ENCODE data around the gene CCDC40.
A peak's percentile ranks its signal among the peaks of the same experiment; 100 is the strongest.
"Not testable (repeated sequence)": the region's sequence is repeated elsewhere in the genome, so short reads cannot be mapped to it uniquely, and the experiment has no call there.

Gene CCDC40

DNA sequence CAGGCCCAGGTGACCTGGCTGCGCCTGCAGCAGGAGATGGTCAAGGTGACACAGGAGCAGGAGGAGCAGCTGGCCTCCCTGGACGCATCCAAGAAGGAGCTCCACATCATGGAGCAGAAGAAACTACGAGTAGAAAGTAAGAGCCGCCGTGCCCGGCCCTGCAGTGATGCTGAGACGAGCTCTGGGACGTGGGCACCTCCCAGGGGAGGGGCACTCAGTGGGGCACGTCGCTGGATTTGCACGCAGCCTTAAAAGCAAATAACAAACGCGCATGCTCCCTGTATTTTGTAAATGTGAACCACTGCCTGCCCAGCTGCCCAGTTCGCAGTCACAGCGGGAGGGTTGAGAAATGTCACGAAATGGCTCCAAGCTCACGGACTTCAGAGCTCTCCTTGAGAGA is 49.6 kb downstream of the CCDC40 start:
- DNase-seq, result no peak

DNA sequence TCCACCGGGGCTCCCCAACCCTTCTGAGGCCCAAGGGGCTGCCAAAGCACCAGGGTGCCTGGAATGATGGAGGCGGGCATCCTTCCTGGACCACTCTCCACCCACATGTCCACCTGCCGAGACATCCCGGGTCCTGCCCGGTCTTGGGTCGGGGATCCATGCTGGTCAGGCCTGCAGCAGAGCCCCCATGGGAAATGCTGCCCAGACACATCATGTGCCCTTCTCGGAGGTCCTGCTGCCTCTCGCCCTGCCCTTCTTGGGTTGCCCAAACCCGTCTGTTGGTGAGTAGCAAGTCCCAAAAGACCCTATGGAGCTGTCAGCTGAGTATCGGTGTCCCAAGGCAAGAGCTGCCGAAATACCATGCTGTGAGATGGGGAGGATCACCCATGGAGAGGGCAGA is 50.2 kb downstream of the CCDC40 start:
- no peak for DNase-seq

DNA sequence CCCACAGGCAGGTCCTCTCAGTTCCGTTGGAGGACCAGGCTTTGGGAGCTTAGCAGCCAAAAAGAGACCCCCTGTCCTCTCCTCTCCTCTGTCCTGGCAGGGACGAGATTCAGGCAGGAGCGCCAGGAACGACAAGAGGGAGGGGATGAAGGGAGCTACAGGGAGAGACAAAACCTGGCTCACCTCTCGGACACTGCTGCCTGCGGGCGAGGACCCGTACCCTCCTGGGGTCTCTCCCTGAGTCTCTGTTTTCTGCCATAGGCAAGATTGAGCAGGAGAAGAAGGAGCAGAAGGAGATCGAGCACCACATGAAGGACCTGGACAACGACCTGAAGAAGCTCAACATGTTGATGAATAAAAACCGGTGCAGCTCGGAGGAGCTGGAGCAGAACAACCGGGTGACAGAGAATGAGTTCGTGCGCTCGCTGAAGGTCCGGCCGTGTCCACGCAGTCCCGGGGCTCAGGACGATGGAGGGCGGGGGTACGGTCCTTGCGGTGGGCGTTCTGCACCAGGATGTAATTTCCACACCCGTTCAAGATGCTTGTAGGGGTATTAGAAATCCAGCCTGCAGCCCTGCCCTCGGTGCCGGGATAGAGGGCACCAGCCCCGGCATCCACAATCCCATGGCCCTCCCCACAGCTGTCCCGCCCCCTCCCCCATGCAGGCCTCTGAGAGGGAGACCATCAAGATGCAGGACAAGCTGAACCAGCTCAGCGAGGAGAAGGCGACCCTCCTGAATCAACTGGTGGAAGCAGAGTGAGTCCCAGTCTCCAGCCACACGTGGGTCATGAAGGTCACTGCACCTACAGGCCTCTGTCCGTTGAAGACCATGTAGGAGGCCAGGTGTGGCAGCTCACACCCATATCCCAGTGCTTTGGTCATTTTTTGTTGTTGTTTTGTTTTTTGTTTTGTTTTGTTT is 51.2 kb downstream of the CCDC40 start:
- DNase-seq, result no peak

DNA sequence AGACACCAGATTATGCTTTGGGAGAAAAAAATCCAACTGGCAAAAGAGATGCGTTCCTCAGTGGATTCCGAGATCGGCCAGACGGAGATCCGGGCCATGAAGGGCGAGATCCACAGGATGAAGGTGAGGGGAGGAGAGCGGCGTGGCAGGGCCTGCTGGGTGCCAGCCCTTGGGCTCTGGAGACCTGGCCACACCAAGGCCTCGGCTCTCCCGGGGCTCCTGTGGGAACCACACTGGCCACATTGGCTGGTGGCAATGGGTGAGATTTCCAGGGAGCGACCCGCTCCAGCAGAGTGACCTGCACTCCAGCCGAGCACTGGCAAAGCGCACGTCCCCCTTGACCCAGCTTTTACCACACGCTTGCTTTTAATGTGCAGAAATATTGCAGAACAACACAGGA is 53.3 kb downstream of the CCDC40 start:
- DNase-seq, result no peak

DNA sequence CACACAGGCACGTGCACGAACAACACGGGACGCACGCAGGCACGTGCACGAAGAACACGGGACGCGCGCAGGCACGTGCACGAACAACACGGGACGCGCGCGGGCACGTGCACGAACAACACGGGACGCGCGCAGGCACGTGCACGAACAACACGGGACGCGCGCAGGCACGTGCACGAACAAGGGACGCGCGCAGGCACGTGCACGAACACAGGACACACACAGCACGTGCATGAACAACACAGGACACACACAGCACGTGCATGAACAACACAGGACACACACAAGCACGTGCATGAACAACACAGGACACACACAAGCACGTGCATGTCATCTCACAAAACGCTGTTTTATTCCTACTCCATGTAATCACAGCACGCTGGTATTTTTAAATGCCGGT is 53.7 kb downstream of the CCDC40 start:
- not testable (repeated sequence) for DNase-seq

DNA sequence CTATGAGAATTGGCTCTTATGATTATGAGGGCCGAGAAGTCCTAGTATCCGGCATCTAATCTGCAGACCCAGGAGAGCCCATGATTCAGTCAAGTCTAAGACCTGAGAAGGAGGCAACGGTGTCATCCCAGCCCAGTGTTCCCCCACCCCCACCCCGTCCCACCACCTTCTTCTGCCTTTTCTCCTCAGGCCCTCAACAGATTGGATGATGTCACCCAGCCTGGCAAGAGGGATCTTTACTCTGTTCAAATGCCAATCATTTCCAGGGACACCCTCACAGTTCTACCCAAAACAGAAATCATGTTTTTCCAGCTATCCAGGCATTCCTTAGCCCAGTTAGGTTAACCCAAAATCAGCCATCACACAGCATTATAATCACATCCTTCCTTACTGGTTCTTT is 54.9 kb downstream of the CCDC40 start:
- no peak for DNase-seq

DNA sequence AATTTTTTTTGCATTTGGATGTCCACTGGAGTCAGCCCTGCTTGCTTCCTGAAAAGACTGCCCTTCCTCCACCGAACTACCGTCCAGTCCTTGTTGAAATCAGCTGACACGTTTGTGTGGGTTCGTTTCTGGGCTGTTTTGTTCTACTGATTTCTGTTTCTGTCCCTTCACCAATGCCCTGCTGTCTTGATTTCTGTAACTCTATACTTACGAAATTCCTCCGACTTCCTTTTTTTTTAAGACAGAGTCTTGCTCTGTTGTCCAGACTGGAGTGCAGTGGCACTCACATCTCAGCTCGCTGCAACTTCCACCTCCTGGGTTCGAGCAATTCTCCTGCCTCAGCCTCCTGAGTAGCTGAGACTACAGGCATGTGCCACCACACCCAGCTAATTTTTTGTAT is 56.5 kb downstream of the CCDC40 start:
- DNase-seq, result no peak

DNA sequence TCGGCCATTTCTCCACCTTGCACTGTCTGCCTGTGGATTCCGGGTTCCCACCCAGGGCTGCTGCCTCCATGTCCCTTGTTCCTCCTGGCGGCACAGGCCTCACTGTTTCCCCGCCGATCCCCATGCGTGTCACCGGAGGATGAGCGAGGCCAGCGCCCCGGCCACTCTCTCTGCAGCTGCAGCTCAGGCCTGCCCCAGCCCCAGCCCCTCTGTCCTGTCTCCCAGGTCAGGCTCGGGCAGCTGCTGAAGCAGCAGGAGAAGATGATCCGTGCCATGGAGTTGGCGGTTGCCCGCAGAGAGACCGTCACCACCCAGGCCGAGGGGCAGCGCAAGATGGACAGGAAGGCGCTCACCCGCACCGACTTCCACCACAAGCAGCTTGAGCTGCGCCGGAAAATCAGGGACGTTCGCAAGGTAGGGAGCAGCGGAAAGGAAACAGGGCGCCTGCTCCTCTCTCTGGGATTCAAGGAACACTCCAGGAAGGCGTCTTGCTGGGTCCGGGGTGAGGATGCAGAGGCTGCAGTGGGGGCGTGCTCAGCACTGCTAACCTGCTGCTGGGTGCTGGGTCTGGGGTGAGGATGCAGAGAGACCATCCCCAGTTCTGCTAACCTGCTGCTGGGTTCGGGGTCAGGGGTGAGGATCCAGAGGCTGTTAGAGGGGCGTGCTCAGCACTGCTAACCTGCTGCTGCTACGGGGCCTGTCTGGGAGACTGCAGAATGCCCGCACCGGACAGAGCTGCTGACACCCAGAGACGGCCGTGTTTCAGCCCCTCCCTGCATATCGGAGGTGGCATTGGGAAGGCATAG is 58.8 kb downstream of the CCDC40 start:
- DNase-seq, result peak; percentile 35

DNA sequence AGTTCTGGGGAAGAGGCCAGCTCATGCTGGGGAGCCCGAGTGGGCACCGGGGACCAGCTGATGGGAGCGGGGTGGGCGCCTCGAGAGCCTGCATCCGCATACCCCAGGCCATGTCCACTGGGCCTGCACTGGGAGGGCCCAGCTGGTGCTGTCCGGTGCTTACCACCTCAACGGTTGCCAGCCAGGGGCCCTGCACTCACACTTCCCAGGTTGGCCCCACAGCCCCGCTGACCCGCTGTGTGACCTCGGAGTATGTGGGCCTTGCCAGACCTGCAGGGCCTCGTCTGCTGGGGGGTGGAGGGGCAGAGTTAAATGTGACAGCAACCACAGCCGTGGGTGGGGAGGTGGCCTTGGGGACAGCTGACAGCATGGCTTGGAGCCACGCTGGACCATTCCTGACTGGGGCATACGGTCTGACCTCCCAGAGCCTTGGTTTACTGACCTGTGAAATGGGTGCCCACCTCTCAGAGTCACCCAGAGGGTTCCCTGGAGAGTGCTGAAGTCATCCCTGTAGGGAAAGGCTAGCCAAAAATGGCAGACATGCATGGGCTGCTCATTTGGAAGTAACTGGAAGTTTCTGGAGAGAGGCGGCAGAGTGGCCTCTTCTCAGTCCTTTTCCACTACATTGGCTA is 59.5 kb downstream of the CCDC40 start:
- DNase-seq, result no peak

DNA sequence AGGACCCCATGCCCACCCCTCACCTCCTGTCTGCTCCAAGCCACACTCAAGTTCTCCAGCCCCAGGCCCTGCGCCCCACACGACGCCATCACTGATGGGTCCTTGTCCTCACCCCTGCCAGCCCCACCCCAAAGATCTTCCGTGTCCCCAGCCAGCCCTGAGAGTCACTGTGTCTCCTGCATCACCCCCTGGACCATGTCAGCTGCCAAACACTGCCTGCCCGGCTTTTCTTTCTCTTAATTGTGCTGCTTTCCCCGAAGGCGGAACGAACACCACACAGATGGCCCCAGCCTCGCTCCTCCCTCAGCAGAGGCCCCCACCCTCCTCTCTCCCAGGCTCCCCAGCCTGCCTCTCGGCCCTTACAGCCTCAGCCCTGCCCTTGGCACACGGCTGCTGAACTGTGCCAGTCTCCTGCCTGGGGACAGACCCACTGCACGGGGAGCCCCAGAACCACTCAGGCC is 60.1 kb downstream of the CCDC40 start:
- DNase-seq, result peak; percentile 59

DNA sequence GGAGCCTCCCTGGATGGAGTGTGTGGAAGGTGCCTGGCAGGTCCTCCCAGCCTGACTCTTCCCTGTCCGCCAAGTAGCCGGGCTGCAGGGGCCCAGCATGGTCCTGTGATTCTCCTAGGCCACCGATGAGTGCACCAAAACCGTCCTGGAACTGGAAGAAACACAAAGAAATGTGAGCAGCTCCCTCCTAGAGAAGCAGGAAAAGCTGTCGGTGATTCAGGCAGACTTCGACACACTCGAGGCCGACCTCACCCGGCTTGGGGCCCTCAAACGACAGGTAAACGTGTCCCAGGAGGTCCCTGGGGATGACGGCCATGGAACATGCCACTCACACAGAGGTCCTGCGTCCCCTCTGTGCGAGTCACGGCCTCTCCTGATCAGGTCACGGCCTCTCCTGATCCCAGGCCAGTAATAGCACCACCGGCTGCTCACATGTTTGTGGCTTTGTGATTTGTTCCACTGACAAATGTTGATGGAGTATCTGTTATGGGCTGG is 60.7 kb downstream of the CCDC40 start:
- DNase-seq, result no peak

DNA sequence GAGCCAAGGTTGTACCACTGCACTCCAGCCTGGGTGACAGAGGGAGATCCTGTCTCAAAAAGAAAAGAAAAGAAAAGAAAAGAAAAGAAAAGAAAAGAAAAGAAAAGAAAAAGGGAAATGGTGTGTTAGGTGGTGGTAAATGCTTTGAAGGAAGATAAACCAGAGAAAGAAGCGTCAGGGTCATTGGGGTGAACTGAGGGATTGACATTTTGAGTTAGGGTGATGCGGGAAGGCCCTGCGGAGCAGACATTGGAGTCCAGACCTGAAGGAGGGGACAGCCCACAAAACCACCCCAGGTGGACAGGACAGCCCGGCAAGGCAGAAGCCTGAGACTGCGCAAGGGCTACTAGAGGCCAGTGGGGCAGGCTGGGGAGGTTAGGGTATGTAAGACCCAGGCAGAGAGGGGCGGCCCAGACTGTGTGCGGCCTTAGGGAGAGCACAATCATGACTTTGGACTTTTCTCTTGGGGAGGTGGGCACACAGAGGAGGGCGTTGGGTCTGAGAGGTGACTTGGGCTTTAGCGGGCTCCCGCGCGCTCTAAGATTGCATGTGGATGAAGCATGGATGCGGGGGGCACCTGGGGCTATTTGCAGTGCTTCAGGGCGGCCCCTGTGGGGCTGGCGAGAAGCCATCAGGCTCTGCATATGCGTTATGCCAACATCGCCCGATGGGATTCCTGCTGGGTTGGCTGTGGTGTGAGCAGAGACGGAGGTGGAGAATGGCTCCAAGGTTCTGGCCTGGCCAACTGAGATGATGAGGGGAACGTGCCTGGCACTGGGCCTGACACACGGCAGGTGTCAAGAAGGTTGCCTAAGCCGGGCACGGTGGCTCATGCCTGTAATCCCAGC is 61.6 kb downstream of the CCDC40 start:
- no peak for DNase-seq

DNA sequence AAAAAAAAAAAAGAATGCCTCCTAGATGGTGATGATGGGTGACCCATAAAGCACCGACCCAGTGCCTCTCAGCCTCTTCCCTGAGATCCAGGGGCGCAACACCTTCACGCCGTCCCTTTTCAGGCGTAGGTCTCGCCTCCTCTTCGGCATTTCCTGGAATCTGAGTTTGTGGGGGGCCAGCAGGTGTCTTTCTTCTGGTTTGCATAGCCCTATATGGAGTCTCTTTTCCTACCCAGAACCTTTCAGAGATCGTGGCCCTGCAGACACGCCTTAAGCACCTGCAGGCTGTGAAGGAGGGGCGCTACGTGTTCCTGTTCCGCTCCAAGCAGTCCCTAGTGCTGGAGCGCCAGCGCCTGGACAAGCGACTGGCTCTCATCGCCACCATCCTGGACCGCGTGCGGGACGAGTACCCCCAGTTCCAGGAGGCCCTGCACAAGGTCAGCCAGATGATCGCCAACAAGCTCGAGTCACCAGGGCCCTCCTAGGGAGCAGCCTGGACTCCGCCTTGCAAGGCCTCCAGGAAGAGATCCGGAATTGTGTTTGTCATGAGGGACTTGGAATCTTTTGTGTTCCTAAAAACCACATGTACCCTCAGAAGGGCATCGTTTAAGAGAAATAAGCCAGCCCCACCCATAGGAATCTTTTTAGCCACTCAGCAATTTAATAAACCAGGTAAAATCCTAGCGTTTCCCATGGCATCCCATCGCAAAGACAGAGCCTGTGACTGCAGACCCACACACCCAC is 63.0 kb downstream of the CCDC40 start:
- no peak for DNase-seq

DNA sequence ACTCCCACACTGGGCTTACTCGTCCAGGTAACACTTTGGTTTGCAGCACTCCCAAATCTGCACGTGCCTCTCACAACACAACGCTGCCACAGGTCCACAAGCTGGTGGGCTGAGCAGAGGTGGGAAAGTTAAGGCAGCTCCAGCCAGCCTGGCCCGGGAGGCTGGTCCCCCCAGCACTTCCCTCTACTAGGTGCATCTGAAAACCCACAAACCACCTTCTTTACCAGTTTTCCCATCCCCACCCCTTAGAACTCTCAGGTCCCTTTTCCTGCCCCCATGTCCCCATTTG is 63.5 kb downstream of the CCDC40 start:
- DNase-seq, result no peak

DNA sequence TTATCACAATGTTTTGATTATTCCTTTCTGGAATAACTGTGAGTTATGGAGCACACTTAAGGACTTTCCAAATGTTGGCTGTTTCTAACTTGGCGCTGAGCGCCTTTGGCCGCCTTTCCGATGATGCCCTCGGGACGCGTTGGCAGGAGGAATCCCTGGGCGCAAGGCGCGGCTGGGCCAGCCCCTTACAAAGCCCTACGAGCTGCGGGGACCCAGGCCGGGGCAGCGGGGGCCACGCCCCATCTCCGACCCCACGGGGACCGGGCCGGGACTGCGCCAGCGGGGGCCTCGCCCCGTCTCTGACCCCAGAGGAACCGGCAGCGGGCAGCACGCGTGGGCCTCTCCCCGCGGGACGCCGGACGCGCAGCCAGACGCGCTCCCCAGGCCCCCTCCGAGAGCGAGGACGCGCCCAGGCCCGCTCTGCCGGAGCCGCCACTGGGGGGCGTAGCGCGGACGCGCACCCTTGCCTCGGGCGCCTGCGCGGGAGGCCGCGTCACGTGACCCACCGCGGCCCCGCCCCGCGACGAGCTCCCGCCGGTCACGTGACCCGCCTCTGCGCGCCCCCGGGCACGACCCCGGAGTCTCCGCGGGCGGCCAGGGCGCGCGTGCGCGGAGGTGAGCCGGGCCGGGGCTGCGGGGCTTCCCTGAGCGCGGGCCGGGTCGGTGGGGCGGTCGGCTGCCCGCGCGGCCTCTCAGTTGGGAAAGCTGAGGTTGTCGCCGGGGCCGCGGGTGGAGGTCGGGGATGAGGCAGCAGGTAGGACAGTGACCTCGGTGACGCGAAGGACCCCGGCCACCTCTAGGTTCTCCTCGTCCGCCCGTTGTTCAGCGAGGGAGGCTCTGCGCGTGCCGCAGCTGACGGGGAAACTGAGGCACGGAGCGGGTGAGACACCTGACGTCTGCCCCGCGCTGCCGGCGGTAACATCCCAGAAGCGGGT is 64.8 kb downstream of the CCDC40 start, which contains the start of gene GAA:
Gene GAA (plus strand): TSS at position 571 of the 935 bp plus-strand sequence. CDS start 3,006 bp downstream, outside the sequence.
- peak; percentile 96 for DNase-seq

DNA sequence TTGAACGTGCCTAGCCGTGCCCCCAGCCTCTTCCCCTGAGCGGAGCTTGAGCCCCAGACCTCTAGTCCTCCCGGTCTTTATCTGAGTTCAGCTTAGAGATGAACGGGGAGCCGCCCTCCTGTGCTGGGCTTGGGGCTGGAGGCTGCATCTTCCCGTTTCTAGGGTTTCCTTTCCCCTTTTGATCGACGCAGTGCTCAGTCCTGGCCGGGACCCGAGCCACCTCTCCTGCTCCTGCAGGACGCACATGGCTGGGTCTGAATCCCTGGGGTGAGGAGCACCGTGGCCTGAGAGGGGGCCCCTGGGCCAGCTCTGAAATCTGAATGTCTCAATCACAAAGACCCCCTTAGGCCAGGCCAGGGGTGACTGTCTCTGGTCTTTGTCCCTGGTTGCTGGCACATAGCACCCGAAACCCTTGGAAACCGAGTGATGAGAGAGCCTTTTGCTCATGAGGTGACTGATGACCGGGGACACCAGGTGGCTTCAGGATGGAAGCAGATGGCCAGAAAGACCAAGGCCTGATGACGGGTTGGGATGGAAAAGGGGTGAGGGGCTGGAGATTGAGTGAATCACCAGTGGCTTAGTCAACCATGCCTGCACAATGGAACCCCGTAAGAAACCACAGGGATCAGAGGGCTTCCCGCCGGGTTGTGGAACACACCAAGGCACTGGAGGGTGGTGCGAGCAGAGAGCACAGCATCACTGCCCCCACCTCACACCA is 65.7 kb downstream of the CCDC40 start:
- peak; percentile 77 for DNase-seq

DNA sequence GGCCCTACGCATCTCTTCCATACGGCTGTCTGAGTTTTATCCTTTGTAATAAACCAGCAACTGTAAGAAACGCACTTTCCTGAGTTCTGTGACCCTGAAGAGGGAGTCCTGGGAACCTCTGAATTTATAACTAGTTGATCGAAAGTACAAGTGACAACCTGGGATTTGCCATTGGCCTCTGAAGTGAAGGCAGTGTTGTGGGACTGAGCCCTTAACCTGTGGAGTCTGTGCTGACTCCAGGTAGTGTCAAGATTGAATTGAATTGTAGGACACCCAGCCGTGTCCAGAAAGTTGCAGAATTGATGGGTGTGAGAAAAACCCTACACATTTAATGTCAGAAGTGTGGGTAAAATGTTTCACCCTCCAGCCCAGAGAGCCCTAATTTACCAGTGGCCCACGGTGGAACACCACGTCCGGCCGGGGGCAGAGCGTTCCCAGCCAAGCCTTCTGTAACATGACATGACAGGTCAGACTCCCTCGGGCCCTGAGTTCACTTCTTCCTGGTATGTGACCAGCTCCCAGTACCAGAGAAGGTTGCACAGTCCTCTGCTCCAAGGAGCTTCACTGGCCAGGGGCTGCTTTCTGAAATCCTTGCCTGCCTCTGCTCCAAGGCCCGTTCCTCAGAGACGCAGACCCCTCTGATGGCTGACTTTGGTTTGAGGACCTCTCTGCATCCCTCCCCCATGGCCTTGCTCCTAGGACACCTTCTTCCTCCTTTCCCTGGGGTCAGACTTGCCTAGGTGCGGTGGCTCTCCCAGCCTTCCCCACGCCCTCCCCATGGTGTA is 66.4 kb downstream of the CCDC40 start:
- peak; percentile 73 for DNase-seq

DNA sequence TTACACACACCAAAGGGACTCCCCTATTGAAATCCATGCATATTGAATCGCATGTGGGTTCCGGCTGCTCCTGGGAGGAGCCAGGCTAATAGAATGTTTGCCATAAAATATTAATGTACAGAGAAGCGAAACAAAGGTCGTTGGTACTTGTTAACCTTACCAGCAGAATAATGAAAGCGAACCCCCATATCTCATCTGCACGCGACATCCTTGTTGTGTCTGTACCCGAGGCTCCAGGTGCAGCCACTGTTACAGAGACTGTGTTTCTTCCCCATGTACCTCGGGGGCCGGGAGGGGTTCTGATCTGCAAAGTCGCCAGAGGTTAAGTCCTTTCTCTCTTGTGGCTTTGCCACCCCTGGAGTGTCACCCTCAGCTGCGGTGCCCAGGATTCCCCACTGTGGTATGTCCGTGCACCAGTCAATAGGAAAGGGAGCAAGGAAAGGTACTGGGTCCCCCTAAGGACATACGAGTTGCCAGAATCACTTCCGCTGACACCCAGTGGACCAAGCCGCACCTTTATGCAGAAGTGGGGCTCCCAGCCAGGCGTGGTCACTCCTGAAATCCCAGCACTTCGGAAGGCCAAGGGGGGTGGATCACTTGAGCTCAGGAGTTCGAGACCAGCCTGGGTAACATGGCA is 67.1 kb downstream of the CCDC40 start:
- DNase-seq, result peak; percentile 60

All from eye (tissue), 1 donor.